LoVo (cell line): ENCODE results near the gene UNC5B.

ENCODE experiments used
- DNase-seq: peaks from one replicate; pipeline ENCODE4 v3.0.0-alpha.2; 2016; ENCODE audit warnings: low spot score

Gene UNC5B

DNA sequence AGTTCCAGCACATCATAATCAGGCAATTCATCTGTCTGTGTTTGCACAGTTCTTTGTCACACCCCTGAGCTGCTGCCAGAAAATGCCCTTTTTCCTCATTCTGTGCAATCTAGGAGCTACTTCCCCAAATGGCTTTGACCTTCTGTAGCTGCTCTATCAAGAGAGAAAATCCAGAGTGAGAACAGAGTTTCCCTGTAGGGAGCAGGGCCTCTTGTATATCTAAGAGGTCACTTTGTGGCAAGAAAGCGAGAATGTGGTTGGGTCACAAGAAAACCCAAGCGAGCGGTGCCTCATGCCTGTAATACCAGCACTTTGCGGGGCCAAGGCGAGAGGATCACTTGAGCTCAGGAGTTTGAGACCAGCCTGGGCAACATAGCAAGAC, 131.0 kb downstream of the UNC5B start:
- DNase-seq = no peak

DNA sequence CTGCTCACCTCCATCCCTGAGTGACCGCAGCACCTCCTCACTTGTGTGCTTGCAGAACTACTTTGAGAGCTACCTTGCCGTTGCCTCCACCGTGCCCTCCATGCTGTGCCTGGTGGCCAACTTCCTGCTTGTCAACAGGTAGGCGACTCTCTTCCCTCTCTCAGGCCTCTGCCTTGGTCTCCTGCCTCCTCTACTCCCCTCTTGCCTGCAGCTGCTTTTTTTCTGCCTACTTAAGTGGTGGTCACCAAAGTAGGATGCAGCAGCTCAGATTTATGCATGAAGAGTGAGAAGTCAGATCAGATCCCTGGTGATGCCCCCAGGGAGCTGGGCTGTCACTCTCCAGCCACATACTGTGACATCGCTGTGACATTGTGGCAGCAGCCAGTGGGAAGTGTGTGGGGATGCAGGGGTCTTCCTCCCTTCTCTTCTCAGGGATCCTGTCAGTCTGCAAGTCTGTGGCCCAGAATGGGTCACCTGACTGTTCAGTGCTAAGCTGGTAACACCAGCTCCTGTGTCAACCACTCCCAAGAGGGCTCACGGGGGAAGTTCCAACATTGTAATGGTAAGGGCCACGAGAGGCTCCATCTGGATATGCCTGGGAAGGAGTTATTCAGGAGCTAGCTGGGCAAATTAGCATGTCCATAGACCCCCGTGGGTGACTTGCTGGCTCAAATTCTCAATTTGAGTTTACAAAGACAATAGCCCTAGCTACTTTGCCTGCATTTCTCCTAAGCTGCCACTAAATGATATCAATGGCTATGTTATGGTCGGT, 132.0 kb downstream of the UNC5B start:
- no peak for DNase-seq

DNA sequence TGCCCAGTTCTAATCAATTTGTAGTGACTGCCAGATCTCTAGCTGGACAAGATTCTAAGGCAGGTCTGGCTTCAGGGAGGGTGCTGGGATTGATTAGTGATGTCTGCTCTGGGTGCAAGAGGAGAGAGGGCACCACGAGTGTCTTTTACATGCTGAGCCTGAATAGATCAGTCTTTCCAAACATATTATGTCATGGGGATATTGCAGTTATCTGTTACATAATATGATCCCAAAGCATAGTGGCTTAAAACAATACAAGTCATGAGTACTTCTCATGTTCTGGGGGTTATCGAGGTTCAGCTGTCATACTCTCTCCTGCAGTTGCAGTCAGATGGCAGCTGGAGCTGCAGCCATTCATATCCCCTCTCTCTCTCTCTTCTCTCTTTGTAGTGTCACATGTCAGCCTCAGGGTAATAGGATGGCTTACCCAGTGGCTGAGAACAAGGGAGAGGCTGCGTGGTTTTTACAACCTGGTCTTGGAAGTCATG, 132.7 kb downstream of the UNC5B start:
- no peak for DNase-seq

DNA sequence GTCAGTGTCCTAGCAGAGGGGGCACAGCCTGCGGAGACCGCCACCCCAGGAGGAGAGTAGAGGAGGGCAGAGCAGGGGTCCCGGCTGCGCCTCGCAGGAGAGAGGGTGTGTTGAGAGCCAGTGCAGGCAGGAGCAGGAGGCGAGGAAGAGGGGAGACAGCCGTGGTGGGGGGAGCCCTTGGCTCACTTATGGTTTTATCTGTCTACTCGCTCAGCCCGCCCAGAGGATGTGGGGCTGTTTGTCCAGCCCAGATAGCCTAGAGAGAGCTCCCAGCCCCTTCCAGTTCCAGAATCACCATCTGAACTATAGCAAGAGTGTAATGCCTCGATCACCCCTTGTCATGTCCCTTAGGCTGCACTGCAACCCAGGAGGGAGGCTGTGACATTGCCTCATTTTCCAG, 133.3 kb downstream of the UNC5B start:
- no peak for DNase-seq

DNA sequence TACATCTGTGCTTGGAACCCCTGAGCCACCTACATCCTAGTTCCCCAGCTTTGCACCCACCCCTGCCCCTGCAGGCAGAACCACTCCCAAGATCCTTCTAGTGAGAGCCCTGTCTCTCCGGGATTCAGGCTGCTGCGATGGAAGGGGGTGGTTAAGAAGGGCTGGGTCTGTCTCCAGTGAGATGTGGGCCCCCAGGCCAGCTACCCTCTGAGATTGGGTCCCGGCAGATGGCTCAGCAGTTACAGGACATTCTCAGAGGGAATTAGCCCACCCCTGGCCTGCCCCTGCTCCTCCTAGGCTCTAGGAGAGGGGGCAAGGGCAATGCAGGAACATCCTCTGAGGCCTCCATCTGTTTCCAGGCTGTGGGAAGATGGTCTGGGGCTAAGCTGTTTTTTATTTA, 134.4 kb downstream of the UNC5B start:
- no peak for DNase-seq

DNA sequence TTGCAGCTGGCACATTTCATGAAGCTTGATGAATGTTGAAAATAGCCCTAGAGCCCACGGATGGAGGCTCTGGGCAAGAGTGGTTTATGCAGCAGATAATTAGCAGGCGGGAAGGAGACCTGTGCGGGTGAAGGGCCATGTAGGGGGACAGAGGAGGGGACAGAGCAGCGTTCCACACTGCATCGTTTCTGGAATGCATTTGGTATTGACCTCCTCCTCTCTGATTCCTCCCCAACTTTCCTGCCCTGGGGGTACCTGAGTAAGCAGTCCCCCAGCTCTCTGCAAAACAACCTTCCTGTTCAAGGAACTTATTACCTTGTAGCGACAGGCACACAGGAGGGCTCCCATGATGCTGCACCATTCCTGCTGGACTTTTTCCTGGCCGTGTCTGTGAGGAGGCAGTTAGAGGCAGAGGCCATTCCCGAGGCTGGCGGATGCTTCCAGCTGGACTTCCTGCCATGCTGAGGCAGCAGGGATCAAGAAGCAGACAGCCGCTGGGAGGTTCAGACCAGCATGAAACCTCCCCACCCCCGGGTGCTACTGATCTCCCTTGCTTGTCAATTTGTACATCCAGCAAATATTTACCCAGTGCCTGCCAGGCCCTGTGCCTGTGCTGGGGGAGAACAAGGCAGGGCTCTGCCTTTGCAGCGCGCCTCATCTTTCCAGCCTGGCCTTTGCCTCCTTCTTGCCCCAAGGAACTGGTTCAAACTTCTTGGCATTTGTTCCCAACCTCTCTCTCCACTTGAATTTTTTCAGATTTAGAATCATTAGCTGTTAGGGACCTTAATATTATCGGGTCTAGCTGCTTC, 135.4 kb downstream of the UNC5B start:
- no peak for DNase-seq

DNA sequence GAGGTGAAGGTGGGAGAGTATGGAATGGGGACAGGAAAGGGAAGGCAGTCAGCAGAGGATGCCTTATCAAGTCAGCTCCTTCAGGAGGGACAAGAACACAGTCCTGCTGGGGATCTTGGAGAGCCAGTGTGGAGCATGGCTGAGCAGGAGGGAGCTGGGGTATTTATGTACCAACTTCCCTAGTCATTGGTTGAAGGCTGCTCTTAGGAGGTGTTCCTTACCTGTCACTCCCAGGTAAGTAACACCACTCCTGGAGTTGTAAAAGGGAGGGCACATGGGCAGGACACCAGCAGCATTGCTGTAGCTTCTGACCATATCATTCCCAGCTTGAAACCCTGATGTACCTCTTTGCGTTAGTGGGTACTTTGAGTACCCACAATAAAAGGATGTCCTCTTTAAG, 136.5 kb downstream of the UNC5B start:
- no peak for DNase-seq

DNA sequence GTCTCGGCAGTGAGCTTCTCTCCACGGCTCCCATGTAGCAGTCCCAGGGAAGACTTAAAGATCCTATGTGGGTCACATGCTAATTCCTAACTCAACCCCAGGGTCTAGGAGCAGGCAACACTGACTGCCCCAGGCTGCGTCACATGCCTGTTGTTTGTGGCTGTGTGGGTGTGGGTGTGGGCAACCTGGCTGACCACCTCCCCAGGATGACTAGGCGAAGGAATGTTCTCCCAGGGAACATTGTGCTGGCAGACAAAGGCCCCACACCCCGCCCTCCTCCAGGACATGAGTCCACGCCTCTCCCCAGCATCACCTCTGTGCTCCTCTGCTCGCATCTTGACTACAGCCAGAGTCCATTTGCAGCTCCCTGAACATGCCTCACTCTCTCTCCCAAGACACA, 137.0 kb downstream of the UNC5B start:
- DNase-seq = no peak

DNA sequence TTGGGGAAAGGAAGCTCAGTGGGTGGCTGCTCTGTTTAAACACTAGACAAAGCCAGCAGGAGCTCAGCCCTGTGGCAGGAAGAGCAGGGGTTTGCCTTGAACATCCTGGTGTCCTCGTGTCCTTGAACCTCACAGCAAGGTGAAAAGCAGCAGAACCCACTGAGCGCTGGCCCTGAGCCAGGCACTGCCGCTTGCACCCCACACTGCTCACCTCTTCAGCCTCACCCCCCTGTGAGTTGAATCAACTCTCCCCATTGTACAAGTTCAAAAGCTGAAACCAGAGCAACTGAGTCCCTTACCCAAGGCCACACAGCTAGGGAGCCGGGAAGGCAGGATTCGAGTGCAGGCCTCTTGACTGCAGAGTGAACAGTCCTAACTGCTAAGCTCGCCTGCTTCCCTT, 138.7 kb downstream of the UNC5B start:
- no peak for DNase-seq

DNA sequence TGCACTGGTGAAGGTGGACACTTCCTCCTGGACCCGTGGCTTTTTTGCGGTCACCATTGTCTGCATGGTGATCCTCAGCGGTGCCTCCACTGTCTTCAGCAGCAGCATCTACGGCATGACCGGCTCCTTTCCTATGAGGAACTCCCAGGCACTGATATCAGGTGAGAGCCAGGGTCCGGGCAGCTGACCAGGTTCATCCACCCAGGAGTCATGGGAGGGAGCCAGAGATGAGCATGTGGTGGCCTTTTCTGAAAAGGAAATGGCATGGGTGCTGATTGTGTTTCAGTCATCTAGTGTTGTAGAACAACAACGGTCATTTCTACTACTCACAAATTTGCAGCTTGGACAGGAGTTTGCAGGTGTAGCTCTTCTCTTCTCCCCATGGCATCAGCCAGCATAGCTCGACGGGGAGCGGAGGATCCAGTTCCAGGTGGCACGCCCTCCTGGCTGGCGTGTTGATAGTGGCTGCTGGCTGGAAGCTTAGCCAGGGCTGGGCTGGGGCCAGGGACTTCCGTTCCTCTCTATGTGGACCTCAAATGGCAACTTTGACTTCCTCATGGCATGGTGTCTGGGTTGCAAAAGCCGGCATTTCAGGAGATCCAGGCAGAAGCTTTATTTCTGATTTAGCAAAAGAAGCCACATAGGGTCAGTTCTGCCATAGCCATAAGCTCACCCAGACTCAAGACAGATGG, 139.4 kb downstream of the UNC5B start:
- no peak for DNase-seq
